Hematopoietic multipotent progenitor cell treated with erythropoietin and hydrocortisone succinate and interleukin-3 and kit ligand, for 15 days (in vitro differentiated cells): Measurements from ENCODE around the gene ACP2.
"Not testable (repeated sequence)": the region's sequence is repeated elsewhere in the genome, so short reads cannot be mapped to it uniquely, and the experiment has no call there.

Source experiments
- DNase-seq: peaks from one replicate; pipeline ENCODE4 v3.0.0-alpha.2; 2015; ENCODE audit warnings: low spot score

The ACP2 gene

GRCh38 chr11:47198161-47198560 is 50.5 kb downstream of the ACP2 start:
- not testable (repeated sequence) for DNase-seq

- DNase-seq: no peak
Observed at GRCh38 chr11:47192111-47192510, 56.5 kb downstream of the ACP2 start.

GRCh38 chr11:47191137-47191536 is 57.5 kb downstream of the ACP2 start:
- DNase-seq: not testable (repeated sequence)
